GM12801 (cell line): ENCODE data around the gene UBTD1.

ENCODE experiments used
- TF ChIP-seq, protein P1 (sequence below): IDR thresholded peaks from one replicate; pipeline ENCODE4 v1.5.1; 2011; ENCODE audit warnings: control low read depth; ENCODE audit not compliant: insufficient read length; ENCODE audit errors: extremely low read depth

UBTD1 gene

DNA sequence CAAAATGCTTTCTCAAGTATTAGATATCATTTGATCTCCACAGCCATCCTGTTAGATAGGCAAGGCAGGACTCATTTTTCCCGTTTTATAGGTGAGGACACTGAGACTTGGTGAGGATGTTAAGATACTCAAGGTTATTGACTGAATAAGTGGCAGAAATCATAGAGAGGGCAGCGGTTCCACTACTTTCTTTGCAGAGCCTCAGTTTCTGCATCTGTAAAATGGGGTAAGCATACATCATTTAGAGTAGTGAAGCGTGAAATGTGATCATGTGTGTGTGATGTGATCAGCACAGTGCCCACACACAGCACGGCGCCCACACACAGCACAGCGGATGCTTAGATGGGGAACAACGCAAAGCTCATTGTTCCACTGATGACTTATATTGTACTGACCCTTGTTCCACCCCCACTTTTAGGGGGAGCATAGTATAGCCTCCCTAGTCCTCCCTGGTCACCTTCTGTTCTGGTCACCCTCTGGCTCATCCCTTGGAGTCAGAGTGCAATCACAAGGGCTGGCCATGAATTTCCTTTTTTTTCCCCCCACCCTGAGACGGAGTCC lies 10.5 kb downstream of the UBTD1 start:
- TF ChIP-seq, protein P1, sequence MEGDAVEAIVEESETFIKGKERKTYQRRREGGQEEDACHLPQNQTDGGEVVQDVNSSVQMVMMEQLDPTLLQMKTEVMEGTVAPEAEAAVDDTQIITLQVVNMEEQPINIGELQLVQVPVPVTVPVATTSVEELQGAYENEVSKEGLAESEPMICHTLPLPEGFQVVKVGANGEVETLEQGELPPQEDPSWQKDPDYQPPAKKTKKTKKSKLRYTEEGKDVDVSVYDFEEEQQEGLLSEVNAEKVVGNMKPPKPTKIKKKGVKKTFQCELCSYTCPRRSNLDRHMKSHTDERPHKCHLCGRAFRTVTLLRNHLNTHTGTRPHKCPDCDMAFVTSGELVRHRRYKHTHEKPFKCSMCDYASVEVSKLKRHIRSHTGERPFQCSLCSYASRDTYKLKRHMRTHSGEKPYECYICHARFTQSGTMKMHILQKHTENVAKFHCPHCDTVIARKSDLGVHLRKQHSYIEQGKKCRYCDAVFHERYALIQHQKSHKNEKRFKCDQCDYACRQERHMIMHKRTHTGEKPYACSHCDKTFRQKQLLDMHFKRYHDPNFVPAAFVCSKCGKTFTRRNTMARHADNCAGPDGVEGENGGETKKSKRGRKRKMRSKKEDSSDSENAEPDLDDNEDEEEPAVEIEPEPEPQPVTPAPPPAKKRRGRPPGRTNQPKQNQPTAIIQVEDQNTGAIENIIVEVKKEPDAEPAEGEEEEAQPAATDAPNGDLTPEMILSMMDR, result no peak

DNA sequence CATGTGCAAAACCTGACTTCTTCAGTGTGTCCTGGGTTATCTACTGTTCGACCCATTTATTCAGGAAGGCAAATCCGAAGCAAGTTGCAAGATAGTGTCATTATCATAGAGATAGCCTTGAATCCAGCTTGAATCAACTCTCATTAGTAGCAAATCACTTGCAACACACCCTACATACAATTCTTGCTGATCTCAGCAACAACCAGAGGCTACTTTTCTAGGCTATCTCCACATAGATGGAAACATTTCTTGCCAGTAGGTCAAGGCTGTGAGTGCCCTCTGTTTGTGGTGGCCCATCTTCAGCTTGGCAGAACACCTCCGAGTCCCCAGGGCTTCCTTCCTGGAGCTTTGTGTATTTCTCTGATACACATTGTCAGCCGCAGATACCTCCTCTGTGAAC lies 12.0 kb downstream of the UBTD1 start:
- TF ChIP-seq, protein P1, result no peak

DNA sequence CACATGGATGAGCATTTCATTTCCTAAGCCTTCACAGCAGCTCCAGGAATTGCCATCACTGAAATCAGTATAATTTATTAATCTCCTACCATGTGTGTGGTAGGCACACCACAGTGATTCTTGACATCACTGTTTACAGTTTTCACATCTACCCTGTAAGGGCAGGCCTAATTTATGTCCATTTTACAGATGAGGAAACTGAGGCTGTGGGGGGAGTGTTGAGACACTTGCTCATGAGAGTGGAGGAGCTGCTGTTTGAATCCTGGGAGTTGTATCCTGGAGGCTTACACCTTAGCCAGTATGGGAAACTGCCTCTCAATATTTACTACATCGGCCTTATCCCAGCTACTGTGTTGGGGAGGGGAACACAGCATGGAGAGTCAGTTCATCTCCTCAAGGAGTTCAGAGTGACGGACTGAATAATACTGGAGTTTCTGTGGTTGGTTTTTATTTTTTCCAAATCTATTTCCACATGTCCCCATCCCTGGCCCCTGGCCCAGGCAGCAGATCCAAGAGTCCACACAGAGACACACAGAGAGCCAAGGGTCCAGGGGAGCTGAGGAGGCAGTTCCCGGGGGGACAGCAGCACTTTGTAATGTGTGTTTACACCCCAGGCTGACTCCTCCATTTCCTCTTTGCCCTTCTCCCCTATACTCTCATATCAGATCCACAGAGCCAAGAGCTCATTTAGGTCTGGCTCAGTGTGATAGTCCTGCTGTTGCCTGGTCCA lies 13.2 kb downstream of the UBTD1 start:
- TF ChIP-seq, protein P1, result no peak

DNA sequence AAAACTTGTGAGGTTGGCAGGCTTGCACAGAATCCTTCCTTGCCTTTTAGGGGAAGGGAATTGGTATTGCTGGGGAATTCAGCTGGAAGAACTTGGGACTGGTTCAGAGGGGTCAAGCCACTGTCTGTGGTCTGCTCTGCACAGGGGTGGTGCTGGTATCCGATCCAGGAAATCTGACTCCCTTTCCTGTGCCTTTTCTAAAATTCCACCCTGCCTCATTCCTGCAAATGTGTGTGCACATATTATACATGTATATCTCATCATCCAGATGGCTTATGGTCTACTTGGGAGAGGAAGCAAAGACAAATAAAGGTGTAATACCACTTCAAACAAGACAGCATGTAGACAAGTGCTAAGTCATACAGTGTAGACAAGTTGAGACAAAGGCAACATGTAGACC lies 14.3 kb downstream of the UBTD1 start:
- TF ChIP-seq, protein P1, result no peak

DNA sequence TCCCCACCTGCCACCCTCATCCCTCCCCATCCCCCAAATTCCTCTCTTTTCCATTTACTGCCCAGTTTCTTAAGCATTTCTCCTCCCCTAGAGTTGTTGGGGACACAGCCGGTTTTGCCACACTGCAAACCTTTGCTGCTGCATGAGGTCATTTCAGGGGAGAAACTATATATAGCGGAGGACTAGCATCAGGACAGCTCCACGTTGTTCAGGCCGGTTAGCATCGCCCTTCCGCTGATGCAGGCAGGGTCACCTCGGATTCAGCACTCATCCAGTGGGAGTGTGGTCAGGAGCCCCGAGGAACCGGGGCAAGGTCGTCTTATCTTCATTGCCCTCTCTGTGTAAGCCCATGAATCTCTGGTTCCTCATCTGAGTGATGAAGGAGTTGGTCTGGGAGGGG lies 15.6 kb downstream of the UBTD1 start:
- TF ChIP-seq, protein P1, result no peak

DNA sequence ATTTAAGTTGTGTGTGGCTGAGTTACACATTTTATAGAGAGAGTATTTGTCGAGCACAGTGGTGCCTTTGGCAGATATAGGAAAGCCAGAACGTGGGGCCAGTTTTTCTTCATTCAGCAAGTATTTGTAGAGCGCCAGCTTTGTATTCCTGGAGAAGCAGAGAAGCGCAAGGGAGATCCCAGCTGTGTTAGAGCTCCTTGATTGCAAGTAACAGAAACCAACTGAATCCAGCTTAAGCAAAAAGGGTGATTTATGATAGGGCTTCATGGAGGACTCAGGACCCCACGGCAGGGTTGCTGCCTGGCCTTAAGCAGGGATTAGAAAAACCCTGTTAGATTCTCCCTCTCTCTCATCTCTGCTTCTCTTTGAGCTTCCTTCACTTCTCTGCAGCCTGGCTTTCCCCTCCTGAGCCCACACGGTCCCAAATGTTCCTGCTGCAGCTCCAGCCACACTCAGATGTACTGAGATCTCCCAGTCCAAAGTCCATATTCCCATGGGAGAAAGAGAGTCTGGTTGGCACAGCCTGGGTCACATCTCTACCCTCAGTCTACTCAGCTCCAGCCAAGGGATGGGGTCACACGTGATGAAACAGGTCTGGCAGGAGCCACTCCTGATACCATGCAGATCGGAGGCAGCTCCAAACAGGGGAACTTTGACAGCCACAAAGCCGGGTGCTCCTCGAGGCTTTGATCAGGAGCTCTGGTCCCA lies 16.7 kb downstream of the UBTD1 start:
- TF ChIP-seq, protein P1, result no peak

DNA sequence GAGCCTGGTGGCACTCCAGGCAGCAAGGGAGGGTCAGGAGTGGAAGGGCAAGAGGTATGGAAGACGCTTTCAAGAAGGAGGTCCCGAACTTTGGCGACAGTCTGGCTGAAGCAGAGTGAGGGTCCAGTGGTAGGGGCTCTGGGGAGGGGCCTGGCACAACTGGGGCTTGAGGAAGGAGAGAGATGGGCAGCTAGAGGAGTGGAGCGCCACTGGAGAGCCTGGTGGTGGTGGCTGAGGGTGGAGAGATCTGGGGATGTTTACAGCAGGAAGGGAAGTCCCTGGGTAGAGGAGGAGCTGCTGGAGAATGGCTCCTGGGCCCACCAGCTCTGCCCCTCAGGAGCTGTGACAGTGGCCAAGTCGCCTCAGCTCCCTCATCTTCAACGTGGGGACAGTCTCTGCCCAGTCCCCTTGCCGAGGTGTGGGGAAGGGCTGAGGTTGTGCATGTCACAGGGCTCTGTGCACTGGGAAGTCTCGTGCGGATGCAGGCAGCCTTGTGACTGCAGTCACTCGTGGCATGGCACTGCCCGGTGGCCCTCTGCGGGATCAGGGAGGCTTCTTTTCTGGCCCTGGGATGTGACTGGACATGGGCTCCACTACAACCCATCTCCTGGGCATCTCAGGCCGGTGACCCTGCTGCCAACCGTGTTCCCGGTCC lies 18.5 kb downstream of the UBTD1 start:
- TF ChIP-seq, protein P1, result no peak
